ENCODE results near the gene EPS15.
"Not testable (repeated sequence)": the region's sequence is repeated elsewhere in the genome, so short reads cannot be mapped to it uniquely, and the experiment has no call there.

Gene EPS15

DNA sequence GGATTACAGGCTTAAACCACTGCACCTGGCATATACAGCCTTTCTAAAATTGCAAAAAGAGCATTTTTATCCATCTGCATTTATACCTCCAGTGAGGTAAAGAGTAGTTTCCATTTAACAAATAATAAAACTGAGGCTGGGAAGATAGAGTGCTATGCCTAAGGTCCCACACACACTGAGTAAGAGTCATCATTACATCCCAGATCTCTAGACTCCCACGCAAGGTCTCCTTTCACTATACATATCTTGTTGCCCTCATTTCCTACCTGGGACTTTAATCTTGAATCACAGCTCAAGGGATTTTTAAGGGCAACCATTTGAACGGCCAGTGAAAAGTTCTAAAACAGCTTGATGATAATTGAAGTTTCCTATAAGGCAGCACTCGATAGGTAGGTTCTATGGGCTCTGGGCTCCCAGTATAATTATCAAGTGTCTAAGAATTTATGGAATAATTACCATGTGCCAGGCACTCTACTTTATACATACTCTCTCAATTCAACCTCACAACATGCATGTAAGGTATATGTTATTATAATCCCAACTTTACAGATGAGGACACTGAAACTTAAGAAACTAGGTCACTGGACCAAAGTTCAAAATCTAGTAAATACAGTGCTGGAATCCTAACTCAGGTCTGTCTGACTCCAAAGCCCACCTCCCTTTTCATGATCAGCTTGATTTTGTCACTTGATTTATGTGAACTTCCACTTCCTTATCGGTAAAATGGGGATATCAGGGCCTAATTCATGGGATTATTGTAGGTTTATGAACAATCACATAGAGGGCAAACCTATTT lies 23.3 kb upstream of the EPS15 start:
- no peak for DNase-seq

DNA sequence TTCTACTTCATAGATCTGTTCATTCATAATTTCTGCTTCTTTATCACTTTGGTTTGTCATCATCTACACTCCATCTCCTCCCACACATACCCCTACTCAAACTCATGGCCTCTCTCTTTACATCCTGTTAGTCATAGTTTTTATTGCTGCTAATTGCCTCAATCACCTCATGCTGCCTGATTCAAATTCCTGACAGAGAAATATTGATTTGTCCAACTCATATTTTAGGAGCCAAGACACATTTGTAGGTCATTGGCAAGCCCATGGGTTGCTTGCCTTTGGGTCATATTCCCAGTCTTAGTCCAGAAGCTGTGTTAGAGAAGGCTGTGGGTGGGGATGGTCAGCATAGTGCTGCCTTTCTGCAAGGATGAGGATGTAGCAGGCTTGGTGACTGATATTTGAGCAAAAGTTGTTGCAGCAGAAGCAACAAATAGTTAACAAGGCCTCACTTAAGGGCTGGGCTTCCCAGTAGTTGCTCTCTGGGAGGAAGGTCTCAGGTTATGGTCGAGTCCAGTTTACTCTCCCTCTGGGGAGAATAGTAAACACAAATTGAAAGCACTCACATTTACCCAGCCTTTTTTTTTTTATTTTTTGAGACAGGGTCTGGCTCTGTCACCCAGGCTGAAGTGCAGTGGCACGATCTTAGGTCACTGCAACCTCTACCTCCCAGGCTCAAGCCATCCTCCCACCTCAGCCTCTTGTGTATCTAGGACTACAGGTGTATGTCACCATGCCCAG lies 22.4 kb upstream of the EPS15 start:
- DNase-seq: no peak

DNA sequence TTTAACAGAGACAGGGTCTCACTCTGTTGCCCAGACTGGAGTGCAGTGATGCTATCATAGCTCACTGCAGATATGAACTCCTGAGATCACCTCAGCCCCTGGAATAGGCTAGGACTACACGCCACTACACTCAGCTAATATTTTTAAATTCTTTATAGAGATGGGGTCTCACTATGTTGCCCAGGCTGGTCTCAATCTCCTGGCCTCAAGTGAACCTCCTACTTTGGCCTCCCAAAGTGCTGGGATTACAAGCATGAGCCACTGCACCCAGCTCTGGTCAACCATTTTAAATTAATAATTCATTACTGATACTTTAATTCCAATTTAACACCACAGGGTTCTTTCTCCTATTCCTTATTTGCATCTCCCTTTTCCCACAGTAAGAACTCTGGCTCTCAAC lies 18.5 kb upstream of the EPS15 start:
- no peak for DNase-seq

DNA sequence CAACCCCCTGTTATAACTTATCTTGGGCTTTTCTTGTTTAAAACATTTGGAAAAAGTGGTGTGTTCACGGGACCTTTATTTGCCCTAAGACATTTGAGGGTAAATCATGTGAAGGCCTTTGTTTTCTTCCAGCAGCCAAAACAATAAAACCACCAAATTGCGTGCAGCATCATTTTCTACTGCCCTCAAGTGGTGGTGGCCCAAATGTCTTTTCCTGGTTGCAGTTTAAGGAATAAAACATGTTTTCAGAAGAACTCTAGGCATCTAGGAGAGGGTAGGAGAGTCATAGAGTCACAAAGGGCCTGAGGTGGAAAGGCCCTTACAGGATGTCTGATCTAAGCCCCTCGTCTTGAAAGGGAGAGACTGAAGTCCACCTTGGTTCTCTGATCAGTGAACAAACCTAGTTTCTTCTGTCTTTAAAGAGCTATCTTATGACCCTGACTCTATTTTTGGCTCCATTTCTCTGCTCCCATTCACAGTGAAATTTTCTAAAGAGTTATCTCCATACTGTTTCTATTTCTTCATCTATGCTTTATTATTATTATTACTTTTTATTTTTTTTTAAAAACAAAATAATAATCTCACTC lies 16.0 kb upstream of the EPS15 start:
- DNase-seq: peak; percentile 49

DNA sequence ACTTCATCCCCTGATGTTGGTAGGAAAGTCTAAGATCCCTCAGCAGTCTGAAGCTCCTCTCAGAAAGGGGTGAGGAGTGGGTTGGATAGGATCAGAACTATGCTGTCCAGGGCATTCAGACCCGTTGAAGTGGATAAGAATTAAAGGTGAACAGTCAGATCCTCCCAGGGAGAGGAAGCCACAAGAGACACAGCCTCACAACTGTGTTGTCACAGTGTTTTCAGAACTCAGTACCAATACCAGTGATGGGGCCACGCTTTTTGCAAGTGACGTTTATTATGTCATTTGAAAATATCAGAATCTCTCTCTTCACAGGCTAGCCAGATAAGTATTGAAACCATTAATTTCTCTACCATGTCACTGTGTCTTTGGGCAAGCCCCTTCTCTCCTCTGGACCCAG lies 15.4 kb upstream of the EPS15 start:
- DNase-seq: no peak

DNA sequence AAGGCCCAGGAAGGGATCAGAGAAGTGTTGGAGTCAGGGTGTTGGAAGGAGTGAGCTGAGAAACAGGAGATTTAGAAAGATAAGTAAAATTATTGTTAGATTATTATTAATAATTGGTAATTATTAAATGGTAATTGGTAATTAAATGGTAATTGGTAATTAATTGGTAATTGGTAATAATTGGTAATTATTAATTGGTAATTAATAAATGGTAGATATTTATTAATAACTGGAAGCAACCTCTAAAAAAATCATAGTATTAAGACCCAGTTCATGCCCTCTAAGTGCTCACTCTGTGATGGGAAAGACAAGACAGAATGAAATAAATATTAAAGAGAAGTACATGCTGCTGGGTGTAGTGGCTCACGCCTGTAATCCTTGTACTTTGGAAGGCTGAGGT lies 13.8 kb upstream of the EPS15 start:
- DNase-seq: no peak

DNA sequence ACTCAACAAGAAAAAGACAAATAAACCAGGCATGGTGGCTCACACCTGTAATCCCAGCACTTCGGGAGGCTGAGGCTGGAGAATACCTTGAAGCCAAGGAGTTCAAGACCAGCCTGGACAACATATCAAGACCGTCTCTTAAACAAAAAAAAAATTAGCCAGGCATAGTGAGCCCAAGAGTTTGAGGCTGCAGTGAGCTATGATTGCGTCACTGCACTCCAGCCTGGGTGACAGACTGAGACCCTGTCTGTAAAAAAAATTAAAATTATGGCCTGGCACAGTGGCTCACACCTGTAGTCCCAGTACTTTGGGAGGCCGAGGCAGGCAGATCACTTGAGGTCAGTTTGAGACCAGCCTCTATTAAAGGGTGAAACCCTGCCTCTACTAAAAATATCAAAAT lies 11.4 kb upstream of the EPS15 start:
- DNase-seq: not testable (repeated sequence)

DNA sequence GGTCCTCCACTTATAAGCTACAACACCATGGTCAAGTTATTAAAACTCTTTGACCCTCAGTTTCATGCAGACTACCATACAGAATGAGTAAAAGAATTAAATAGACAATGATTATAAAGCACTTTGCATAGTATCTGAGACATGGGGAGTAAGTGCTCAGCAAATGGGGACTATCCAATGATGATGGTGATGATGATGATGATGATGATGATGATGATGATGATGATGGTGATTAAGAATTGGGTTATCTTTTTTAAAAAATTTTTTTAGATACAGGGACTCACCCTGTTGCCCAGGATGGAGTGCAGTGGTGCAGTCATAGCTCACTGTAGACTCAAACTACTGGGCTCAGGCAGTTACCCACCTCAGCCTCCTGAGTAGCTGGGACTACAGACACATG lies 8.1 kb upstream of the EPS15 start:
- no peak for DNase-seq

DNA sequence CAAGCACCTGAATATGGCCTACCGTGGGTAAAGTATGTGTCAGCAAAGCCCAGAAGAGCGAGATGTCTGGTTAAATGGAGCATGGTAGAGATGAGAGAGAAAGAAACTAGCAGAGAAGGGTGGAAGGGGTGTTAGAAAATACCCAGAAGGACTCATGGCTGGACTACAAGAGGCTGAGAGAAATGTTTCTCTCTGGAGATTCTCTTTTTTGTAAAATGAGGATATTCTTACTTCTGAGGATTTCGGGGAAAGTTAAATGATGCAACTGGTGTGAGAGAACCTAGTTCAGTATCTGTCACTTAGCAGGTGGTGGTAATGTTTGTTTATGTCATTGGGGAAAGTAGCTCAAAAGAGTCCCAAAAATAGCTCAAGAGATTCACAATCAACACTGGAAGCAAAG lies 7.2 kb upstream of the EPS15 start:
- no peak for DNase-seq

DNA sequence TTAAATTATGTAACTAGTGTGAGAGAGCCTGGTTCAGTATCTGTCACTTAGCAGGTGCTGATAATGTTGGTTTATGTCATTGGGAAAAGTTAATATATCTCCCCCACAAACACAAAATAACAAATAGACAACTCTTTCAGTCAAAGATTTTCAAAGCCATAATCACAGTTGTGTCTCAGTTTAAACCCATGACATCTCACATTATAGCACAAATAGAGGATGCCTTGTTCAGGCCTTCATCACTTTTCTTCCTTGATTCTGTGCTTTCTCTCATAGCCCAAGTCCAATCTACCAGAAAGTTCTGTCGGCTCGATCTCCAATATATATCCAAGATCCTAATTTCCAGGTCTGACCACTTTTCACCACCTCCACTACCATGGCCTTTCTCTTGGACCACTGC lies 6.2 kb upstream of the EPS15 start:
- DNase-seq: no peak

DNA sequence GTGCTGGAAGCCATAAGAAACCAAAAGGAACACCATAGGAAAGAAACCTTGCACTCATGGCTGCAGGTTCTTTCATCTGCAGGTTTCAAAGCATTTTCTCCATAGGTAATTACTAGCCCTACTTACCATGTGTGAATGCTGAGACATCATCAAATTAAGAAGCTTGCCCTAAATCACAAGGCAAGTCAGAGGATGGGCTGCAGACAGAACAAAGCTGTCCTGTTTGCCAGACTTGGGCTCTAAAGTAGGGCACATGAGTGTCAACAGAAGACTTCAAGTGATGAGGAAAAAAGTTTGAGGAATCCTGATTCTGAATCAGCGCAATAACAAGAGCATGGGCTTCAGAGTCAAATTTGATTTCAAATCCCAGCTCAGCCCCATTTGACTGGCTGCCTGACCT lies 5.8 kb upstream of the EPS15 start:
- DNase-seq: no peak

DNA sequence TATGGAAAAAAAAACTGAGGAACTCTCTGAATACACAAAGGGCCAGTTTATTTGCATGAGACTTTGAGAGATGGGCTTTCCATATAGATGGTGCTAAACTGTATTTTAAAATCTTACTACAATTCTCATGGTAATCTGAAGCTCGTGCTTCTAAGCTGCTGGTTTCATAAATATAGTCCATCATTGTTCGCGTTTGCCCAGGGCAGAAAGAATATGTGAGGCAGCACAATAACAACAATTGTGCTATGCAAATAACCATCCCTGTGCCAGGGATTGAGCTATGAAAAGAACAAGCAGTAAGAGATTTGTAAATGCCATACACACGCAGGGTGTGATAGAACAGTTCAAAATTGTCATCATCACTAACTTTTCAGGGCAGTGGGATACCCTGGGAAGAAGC lies 4.9 kb upstream of the EPS15 start:
- DNase-seq: no peak

DNA sequence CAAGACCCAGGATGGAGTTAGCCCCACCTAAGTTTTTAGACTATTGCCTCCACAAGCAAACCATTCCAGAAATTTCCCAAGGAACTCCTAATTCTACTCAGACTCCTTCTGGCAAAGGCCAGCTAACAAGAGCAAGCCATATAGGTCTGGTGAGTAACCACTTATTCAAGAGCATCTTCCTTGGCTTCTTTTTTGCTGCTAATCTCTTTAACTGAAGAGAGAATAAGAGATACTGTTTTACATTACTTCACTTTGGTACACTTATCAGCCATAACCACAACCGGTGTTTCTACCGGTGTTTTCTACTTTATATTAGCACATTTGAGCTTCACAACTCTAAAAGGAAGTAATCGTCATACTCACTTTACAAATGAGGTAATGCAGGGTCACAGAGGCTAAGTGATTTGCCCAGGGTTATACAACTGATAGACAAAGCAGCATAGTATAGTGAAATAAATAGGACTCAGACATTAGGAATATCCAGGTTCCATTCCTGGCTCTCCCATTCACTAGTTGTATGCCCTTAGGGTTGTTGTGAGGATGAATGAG lies 1.7 kb upstream of the EPS15 start:
- DNase-seq: no peak

DNA sequence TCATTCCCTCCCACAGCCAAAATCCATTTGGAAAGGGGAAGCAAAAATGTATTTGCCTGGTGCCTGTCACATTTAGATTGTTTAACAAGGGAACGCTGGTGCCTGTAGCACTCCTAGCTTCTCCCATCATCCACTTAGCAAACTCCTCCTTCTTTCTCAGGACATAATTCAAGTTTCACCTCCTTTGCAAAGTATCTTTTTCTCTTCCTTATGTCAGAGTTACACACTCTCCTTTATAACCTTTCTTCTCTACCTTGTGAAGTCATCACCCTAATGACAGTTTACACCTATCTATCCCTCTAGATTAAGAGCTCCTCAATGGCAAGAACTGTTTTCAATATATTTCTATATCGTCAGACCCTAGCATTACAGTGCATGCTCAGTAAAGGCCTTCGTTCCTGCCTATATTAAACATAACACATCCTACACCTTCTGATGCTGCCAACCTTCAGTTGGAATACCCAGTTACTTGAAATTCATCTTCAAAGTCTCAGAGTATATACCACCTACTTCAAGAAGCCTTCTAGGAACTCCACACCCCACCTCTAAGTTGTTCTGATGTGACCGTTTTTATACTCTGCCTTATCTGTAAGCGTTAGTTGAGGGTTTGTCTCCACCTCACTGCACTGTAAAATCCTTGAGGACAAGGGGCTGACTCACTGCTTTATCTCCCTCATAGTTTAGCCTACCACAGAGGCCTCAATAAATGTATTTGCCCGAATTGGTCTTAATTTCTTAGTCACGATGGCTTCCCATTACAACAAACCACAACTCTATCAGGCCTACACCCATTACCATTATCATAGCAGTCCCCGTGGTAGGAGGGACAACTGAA lies 1.0 kb upstream of the EPS15 start:
- DNase-seq: no peak

DNA sequence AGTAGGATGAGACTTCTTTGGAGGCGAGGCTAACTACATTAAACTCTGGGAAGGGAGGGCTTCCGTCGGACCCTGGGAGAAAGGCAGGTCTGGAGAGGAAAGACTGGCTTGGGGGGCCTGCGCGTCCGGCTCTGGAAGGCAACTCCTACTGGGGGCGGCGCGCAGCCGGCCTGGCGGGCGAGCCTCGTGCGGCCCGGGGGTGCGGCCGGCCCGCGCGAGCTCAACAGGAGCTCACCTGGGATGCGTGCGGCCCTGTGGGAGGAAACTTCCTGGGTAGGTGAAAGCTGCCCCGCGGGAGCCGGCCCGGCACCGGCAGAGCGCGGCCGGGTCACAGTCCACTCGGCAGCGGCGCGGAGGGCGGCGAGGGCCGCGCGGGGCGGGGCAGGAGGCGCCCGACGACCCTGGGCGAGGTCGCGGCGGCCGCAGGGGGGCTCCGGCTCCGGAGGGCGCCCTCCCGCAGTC lies 449 bp downstream of the EPS15 start:
- peak; percentile 57 for DNase-seq

DNA sequence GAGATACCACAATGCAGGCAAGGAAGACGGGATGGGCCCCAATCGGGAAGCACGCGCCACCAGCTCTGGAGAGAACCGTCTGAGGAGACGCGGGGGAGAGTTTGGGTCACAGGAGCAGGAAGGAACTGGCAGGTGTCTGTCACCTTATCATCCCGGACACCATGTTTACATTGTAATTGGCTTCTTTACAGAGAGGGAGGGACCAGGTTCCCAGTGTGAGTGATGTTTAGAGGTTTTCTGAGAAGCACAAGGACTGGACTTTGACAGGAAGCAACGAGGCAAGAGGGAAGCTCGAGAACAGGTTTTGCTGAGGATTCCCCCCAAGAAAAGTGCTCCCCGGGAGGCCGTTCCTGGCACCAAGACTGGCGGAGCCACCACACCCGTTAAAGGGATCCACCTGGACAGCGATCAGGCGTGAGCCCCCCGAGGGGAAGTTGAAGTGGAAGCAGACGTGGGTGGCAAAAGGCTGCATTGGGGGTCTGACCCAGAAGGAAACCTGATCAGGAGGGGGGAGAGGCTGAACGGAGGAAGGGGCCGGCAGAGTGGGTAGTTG lies 957 bp downstream of the EPS15 start:
- DNase-seq: peak; percentile 45

DNA sequence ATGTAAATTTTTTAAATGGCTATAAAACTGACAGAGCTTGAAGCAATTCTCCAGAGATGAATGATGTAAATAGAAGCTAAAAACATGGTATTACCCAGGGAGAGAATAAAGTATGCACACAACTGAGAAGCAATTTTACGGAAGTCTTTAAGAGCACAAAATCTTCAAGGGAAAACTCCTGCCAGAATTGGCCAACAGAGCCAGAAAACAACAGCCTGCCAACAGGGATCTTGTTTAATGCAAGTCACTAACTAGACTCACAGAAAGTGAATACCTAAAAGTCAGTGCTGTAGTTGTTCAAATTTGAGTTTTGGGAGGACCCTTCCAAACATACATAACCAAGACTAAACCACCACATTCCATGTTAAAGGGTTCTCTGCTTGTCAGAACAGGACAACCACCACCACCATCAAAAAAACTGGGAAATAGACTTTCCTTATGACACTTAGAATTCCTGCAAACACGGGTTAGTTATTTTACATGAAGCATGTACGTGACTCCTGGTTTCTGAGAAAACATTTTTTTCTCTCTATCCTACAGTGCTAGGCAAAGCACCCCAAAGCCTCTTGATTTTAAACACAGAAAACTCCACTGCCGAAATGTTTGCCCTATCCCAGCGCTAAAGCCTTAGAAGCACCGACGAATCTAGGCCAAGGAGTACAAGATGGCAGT lies 1.6 kb downstream of the EPS15 start:
- no peak for DNase-seq

DNA sequence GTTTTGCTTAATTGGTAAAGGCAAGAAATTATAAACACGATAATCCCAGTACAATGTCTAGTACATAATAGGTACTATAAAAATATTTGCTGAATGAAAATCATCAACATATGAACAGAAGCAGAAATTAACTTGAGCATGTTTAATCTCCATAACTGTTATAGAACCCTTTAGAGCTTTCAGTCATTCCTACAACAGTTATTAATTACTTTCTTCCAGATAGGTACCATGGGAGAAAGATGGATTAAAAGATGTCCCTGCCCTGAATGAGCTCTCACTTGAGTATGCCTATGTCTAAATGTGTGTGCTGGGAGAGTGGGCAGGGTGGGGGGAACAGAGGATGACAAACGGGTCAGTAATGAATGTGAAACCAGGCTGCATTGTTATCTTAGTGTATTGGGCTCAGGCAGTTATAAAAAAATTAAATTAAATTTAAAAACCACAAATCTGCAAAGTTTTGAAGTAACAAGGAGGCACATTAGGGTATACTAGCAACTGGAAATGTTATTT lies 2.4 kb downstream of the EPS15 start:
- no peak for DNase-seq

DNA sequence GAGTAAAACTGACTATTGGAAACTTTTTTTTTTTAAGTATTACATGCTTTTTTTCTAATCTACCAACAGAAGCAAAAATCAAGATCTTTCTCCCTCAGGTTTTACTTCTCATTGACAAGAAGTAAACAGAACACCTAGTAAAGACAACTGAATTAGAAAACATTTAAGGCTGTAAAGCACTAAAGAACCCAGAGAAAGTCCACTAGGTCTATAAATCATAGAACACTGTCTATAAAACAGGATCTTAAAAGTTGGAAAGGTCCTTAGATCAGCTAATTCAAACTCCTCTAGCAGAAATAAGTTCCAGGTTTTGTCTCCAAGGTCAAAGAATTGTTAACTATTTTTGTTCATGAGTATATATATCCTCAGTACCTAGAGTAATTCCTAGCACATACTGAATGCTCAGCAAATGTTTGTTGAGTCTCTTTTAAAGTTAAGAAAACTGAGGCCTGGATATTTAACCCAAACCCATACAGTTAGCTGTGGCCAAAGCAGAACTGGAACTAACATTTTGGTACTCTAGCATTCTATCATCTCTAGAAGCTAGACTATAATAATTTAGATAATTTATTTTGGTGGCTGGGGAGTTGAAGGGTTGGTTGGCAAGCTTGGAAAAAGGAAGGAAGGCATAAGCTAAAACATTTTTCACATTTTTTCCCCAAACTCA lies 3.0 kb downstream of the EPS15 start:
- no peak for DNase-seq

DNA sequence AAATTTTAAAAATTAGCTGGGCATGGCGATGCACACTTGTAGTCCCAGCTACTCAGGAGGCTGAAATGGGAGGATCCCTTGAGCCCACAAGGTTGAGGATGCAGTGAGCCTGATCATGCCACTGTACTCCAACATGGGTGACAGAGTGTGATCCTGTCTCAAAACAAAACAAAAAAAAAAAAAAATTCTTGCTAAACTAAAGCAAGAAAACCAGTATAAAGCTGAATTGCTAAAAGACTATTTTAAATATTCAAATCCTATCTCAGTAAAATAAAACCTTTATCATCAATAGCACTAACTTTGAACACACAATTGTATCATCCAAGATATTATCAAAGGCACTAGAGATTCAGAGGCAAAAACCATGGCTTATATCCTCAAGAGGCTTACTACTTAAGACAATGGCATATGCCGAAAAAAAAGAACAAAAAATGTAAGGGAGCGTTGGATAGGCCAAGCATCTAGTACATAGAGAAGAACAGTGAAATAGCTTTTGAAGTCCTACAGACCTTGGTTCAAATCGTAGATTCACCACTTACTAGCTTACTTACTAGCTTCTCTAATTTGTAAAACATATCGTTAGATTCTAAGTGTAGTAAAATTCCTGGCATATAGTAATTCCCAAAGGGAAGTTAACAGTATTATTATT lies 3.6 kb downstream of the EPS15 start:
- DNase-seq: no peak

DNA sequence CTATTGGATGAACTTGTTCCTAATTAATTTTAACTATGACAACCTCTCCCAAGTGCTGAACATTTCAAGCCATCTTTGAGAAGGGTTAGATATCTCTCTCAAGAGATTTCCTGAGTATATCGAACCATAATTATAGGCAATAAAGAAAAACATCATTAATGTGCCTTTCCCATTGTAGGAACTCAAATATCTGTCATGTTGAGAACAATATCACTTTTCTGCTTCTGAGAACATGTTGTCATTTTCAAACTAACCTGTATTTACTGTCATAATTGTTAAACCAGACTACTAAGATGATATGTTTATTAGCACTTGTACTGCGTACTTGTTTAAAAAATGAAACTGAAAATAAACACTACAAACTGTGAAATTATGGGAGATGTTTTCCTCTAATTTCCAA lies 4.3 kb downstream of the EPS15 start:
- no peak for DNase-seq

Data from CD4-positive, alpha-beta T cell treated with Interleukin-6 for 4 hours (primary cell).